ENCODE data around the gene SLC22A23. TPM values are rescaled to one million over a fixed set of nuclear protein-coding genes. Genes with fewer than 3 reads are reported as not detected.

SLC22A23 gene
- total and polyA plus RNA-seq, 4 donors, result 26.9 to 56.8 (median 41.7) TPM

DNA sequence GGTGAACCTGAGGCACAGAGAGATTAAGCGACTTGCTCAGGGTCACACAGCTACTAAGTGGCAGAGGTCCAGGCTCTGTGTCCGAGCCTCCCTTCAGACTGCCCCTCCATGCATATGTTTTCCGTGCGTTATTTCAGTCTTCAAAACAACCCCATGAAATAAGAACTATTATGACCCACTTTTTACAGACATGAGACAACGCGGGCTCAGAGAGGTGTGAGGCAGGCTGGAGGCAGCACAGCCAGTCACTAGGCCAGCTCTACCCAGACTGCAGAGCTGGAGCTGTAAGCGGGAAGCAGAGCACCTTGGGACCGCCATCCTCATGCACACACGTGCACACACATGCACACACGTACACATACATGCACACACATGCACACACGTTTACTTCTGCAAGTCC lies 135.8 kb downstream of the SLC22A23 start:
- Histone ChIP-seq H3K27ac (ENCODE audit: low read depth, low read length) (no peak overlapping the region), H3K36me3 (ENCODE audit: control insufficient read depth, insufficient read depth, low read length) (peaks cover 22% of the 10 kb centered on the region), H3K4me1 (ENCODE audit: control insufficient read depth, insufficient read depth, low read length) (peaks cover 32% of the 10 kb centered on the region), H3K4me3 (ENCODE audit: low read depth, low read length) (no peak overlapping the region), H3K9me3 (ENCODE audit: control insufficient read depth, insufficient read depth, low read length) (no peaks in the 10 kb centered on the region), H3K27me3 (ENCODE audit: control insufficient read depth, insufficient read depth, low read length) (no peaks in the 10 kb centered on the region)
- 87% methylated on average over 6 of the region's 11 CpGs for WGBS (ENCODE audit: insufficient coverage)
- DNase-seq (ENCODE audit: low read depth in 4 of 6, low spot score in 6 of 6), result no peak

DNA sequence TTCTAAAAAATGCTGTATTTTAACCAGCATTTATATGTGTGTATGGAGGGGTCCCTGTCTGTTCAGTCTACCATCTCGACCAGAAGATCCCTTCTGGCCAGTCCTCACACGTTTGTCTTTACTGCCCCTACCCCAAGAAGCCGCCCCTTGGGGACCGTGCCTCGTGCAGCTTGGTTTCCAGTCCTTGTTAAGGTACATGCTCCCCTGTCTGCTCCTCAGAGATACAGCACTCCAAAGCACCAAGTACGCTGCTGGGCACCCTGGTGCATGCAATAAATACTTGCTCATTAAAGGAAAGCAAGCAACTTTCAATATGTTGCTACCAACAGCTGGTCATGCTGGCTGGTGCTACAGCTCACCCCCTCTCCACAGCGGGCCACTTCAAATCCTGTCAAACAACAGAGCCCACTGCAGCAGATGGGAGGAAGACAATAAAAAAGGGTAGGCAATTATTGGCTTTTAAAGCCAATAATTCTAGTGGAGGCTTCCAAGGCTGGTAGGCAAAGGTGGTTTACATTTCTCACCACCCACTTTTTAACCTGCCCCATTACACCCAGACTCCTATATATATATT lies 136.5 kb downstream of the SLC22A23 start:
- Histone ChIP-seq H3K27ac (ENCODE audit: low read depth, low read length) (no peak overlapping the region), H3K9me3 (ENCODE audit: control insufficient read depth, insufficient read depth, low read length) (no peaks in the 10 kb centered on the region), H3K4me3 (ENCODE audit: low read depth, low read length) (no peak overlapping the region), H3K27me3 (ENCODE audit: control insufficient read depth, insufficient read depth, low read length) (no peaks in the 10 kb centered on the region), H3K4me1 (ENCODE audit: control insufficient read depth, insufficient read depth, low read length) (peaks cover 32% of the 10 kb centered on the region), H3K36me3 (ENCODE audit: control insufficient read depth, insufficient read depth, low read length) (peaks cover 22% of the 10 kb centered on the region)
- 78% methylated on average over 5 of the region's 7 CpGs for WGBS (ENCODE audit: insufficient coverage)
- no peak for DNase-seq (ENCODE audit: low read depth in 4 of 6, low spot score in 6 of 6)

DNA sequence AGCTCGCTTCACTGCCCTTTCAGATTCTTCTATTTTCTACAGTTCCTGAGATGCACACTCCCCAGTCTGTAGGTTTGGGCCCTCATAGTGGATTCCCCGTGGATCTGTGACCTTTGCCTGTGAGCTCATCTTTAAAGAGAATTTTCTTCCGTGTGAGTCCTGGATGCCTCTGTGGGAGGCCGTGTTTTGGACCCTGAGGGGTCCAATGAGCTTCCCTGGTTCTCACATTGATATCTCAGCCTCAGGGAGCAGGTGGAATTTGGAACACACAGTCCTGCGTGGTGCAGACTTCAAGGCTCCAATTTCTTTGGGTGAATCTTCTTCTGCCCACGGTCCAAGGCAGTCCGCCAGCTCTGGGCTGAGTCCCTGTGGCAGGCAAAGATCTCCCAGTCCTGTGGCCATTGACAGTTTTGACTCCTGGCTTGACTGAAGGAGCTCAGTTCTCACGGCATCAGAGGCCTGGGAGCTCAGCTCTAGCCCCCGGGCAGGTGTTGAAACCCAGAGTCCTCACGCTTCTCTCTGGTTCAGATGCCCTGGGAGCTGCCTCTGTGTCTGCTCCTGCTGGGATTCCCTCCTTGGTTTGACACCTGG lies 137.1 kb downstream of the SLC22A23 start:
- Histone ChIP-seq H3K4me1 (ENCODE audit: control insufficient read depth, insufficient read depth, low read length) (peaks cover 31% of the 10 kb centered on the region), H3K27ac (ENCODE audit: low read depth, low read length) (no peak overlapping the region), H3K4me3 (ENCODE audit: low read depth, low read length) (no peak overlapping the region), H3K27me3 (ENCODE audit: control insufficient read depth, insufficient read depth, low read length) (no peaks in the 10 kb centered on the region), H3K36me3 (ENCODE audit: control insufficient read depth, insufficient read depth, low read length) (peaks cover 22% of the 10 kb centered on the region), H3K9me3 (ENCODE audit: control insufficient read depth, insufficient read depth, low read length) (no peaks in the 10 kb centered on the region)
- WGBS (ENCODE audit: insufficient coverage), result 87% methylated on average over 8 of the region's 10 CpGs
- no peak for DNase-seq (ENCODE audit: low read depth in 4 of 6, low spot score in 6 of 6)

DNA sequence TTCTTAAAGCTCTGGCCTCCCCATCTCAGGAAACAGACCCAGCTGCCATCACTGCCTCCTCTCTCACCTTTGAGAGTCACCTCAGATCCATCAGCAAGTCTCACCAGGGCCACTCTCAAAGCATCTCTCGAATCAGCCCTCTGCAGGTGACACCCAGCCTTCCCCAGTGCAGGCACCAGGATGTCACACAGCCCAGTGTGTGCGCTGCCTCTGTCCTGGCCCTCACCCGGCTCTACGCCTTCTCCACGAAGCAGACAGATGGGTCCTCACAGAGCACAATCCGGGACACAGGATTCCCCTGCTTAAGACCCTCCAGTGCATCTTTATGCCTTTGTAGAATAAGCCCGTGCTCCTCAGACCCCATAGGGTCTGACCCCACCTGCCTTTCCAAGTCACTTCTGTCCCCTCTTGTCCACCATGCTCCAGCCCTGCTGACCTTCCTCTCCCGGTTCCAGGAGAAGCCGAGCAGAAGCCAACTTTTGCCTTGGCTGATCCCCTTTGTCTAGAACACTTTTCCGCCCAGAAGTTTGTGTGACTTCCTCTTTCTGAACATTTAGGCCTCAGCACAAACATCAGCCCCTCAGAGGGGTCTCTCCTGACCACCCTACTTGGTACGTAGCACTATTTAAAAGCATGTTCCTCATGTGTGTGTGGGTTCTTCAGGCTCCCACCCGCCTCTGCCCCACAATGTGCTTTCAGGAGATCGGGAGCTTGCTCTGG lies 137.9 kb downstream of the SLC22A23 start:
- Histone ChIP-seq H3K4me1 (ENCODE audit: control insufficient read depth, insufficient read depth, low read length) (peaks cover 25% of the 10 kb centered on the region), H3K4me3 (ENCODE audit: low read depth, low read length) (no peak overlapping the region), H3K9me3 (ENCODE audit: control insufficient read depth, insufficient read depth, low read length) (no peaks in the 10 kb centered on the region), H3K27ac (ENCODE audit: low read depth, low read length) (no peak overlapping the region), H3K36me3 (ENCODE audit: control insufficient read depth, insufficient read depth, low read length) (peaks cover 22% of the 10 kb centered on the region), H3K27me3 (ENCODE audit: control insufficient read depth, insufficient read depth, low read length) (no peaks in the 10 kb centered on the region)
- 93% methylated on average over 12 of the region's 13 CpGs for WGBS (ENCODE audit: insufficient coverage)
- no peak for DNase-seq (ENCODE audit: low read depth in 4 of 6, low spot score in 6 of 6)

DNA sequence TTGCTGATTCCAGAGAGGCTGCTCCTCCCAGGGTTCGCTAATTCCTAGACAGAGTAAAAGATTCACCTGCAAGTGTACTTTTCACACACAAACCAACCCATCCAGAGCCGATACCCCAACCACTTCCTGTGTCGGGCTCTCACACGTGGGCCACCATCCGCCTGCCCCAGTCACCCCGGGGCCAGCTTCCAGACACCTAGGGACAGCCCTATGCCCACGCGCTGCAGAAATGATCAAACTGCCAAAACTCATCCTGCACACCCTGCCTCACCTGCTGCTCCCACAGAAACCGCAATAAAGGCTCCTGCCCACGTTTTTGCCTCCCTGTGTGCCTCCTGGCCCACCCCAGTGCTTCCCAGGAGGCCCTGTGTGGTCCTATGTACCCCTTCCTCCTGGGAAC lies 138.6 kb downstream of the SLC22A23 start:
- Histone ChIP-seq H3K4me1 (ENCODE audit: control insufficient read depth, insufficient read depth, low read length) (peaks cover 20% of the 10 kb centered on the region), H3K27ac (ENCODE audit: low read depth, low read length) (no peak overlapping the region), H3K4me3 (ENCODE audit: low read depth, low read length) (no peak overlapping the region), H3K27me3 (ENCODE audit: control insufficient read depth, insufficient read depth, low read length) (no peaks in the 10 kb centered on the region), H3K9me3 (ENCODE audit: control insufficient read depth, insufficient read depth, low read length) (no peaks in the 10 kb centered on the region), H3K36me3 (ENCODE audit: control insufficient read depth, insufficient read depth, low read length) (peaks cover 17% of the 10 kb centered on the region)
- no peak for DNase-seq (ENCODE audit: low read depth in 4 of 6, low spot score in 6 of 6)
- WGBS (ENCODE audit: insufficient coverage), result 85% methylated on average over 10 of the region's 10 CpGs

DNA sequence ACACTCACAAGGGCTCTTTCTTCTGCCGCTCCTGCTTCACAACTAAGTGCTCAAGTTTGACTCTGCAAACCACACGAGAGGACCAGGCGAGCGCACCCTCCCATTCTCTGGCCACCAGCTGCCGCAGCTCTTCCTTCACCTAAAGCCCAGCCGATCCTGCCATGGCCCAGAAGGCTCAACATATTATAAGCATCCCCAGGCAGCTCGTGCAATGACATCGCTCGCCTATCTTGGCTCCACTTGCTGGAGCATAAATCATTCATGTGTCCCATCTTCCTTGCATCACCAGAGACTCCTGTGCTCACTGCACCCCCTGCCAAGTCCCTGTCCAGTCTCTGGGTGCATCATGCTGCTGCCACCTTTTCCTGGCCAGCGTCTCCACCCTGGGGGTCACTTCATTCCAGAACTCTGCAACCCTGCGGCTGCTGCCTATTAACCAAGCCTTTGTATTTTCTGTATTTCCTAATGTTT lies 139.1 kb downstream of the SLC22A23 start:
- H3K4me3 ChIP-seq (ENCODE audit: low read depth, low read length), result no peak overlapping the region
- H3K9me3 ChIP-seq (ENCODE audit: control insufficient read depth, insufficient read depth, low read length), result no peaks in the 10 kb centered on the region
- H3K36me3 ChIP-seq (ENCODE audit: control insufficient read depth, insufficient read depth, low read length), result peaks cover 17% of the 10 kb centered on the region
- 70% methylated on average over 10 of the region's 11 CpGs for WGBS (ENCODE audit: insufficient coverage)
- no peak overlapping the region for H3K27ac ChIP-seq (ENCODE audit: low read depth, low read length)
- no peaks in the 10 kb centered on the region for H3K27me3 ChIP-seq (ENCODE audit: control insufficient read depth, insufficient read depth, low read length)
- H3K4me1 ChIP-seq (ENCODE audit: control insufficient read depth, insufficient read depth, low read length), result peaks cover 22% of the 10 kb centered on the region
- DNase-seq (ENCODE audit: low read depth in 4 of 6, low spot score in 6 of 6), result no peak

DNA sequence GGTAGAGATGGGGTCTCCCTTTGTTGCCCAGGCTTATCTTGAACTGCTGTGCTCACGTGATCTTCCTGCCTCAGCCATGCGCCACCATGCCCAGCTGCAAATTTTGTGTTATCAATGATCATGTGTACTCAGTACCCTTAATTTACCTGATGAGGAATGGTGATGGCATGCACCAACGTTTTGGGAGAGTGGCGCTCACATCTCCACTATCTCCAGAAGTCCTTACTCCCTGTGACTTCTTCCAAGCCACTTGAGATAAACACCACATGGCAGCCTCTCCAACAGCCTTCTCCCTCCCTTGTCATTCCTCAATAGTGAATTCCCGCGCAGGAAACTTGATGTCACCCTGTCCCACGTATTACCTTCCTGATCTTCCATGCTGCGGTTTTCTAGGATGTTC lies 140.0 kb downstream of the SLC22A23 start:
- 98% methylated on average over 7 of the region's 8 CpGs for WGBS (ENCODE audit: insufficient coverage)
- H3K27ac ChIP-seq (ENCODE audit: low read depth, low read length), result no peak overlapping the region
- no peaks in the 10 kb centered on the region for H3K9me3 ChIP-seq (ENCODE audit: control insufficient read depth, insufficient read depth, low read length)
- peaks cover 21% of the 10 kb centered on the region for H3K4me1 ChIP-seq (ENCODE audit: control insufficient read depth, insufficient read depth, low read length)
- no peak for DNase-seq (ENCODE audit: low read depth in 4 of 6, low spot score in 6 of 6)
- H3K36me3 ChIP-seq (ENCODE audit: control insufficient read depth, insufficient read depth, low read length), result peaks cover 8% of the 10 kb centered on the region
- no peaks in the 10 kb centered on the region for H3K27me3 ChIP-seq (ENCODE audit: control insufficient read depth, insufficient read depth, low read length)
- H3K4me3 ChIP-seq (ENCODE audit: low read depth, low read length), result no peak overlapping the region

DNA sequence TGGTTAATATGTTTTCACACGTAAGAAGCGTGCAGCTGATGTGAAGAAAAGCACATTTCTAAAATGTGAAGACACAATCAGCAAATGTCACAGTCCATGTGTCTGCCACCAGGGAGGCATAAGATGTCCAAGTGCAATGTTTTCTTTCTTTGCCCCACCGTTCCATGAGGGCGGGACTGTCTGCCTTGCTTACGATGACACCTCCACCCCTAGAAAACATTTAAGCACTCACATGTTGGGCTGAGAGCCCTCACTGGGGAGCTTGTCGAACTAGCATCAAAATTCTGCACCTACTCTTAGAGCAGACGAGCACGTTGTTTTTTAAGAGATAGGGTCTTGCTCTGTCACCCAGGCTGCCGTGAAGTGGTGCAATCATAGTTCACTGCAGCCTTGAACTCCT lies 140.5 kb downstream of the SLC22A23 start:
- DNase-seq (ENCODE audit: low read depth in 4 of 6, low spot score in 6 of 6), result no peak
- Histone ChIP-seq H3K4me3 (ENCODE audit: low read depth, low read length) (no peak overlapping the region), H3K27me3 (ENCODE audit: control insufficient read depth, insufficient read depth, low read length) (no peaks in the 10 kb centered on the region), H3K4me1 (ENCODE audit: control insufficient read depth, insufficient read depth, low read length) (peaks cover 21% of the 10 kb centered on the region), H3K27ac (ENCODE audit: low read depth, low read length) (no peak overlapping the region), H3K36me3 (ENCODE audit: control insufficient read depth, insufficient read depth, low read length) (peaks cover 8% of the 10 kb centered on the region), H3K9me3 (ENCODE audit: control insufficient read depth, insufficient read depth, low read length) (no peaks in the 10 kb centered on the region)
- 87% methylated on average over 9 of the region's 9 CpGs for WGBS (ENCODE audit: insufficient coverage)

DNA sequence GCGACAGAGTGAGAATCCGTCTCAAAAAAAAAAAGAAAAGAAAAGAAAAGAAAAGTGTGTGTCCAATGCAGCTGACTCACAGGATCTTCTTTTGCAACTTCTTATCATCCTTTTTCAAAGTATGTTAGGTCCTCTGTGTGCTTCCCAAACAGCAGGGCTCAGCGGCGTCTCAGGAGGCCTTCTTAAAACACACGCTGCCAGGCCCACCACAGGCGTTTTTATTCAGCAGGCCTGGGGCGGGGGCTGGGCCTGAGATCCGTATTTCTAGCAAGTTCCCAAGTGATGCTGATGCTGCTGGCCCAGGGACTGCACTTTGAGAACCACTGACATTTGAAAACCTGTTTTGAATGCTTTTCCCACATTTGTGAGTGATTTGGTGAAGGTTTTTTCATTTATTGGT lies 141.0 kb downstream of the SLC22A23 start:
- no peak overlapping the region for H3K4me3 ChIP-seq (ENCODE audit: low read depth, low read length)
- DNase-seq (ENCODE audit: low read depth in 4 of 6, low spot score in 6 of 6), result no peak
- H3K9me3 ChIP-seq (ENCODE audit: control insufficient read depth, insufficient read depth, low read length), result no peaks in the 10 kb centered on the region
- no peak overlapping the region for H3K27ac ChIP-seq (ENCODE audit: low read depth, low read length)
- peaks cover 6% of the 10 kb centered on the region for H3K36me3 ChIP-seq (ENCODE audit: control insufficient read depth, insufficient read depth, low read length)
- 73% methylated on average over 5 of the region's 8 CpGs for WGBS (ENCODE audit: insufficient coverage)
- H3K4me1 ChIP-seq (ENCODE audit: control insufficient read depth, insufficient read depth, low read length), result peaks cover 21% of the 10 kb centered on the region
- no peaks in the 10 kb centered on the region for H3K27me3 ChIP-seq (ENCODE audit: control insufficient read depth, insufficient read depth, low read length)

Measured in spinal cord (tissue), 10 donors.